NCI-H1048 (cell line): ENCODE results near the gene RHCG.

Experiments used
- DNase-seq: peaks from one replicate; lab custom pipeline; 2025; lab: John Stamatoyannopoulos, UW

RHCG gene

DNA sequence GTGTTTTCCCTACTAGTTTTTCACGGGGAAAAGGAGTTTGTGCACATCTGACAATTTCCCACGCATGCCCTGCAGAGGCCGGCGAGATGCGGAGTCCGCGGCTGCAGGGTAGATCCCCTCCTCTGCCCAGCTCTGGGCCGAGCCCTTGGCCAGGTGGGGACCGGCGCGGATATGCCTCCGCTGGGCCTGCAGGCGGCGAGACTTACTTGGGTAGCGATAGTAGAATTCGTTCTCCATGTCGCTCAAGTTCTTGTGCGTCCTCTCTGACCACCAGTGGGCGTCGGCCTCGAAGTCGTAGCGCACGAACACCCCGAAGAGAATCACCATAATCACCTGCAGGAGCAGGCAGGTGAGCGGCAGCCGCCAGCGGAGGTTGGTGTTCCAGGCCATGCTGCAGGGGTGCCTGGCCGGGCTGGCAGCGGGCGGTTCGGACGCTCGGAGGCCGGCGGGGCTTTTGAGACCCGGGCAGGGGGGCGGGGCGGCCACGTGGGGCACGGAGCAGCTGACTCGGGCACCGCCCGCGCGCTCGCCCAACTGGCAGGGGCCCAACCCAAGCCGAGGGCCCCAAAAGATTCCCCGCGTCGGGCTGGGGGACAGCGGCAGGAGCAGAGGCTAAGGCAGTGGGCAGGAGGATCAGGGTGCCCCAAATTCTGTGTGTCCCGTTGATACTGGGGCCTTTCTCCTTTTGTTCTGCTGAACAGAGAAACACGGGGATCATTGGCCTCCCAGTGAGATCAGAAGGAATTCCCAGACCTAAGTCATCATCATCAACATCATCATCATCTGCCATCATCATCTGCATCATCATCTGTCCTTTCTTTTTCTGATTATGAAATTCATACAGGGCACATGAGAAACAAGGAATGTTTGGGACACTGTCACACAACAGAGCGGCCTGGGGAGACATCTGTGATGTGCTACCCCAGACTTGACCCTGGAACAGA is at the start of gene RHCG:
TSS of gene RHCG (minus strand) at position 429 of the 944 bp plus-strand sequence. CDS start at position 390, 39 bp downstream.
- no peak for DNase-seq

DNA sequence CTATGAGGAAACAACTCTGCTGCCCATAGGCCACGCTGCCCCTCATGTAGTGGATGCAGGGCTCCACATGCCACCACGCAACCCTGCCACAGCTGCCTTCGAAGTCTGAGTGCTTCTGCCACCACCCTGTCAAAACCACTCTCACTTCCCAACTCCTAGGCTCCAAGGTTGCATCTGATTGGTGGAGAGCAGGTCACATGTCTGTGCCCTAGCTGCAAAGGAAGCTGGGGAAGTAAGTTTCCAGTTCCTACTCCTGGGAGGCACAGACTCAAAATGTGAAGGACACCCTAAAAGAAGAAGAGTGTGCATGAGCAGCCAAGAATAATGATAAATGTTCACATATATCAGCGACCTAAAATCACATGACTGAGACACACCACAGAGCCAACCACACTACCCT is 47.0 kb upstream of the RHCG start:
- DNase-seq, result no peak

DNA sequence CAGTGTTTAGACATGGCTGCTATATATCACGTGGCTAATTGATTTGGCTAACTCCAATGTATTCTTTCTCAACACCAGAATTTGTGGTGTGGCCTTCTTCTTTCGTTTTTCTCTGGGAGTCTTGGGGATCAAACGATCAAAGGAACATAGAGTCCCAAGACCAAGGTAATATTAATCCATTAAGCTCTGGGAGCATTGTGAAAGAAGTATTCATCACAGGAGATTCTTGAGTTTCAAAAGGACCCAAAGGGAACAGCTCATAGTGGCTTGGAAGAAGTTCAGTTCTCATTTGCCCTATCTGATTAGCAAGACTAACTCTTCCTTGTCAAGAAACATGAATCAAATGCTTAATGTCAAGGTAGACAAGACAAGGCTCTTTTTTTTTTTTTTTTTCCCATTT is 46.0 kb upstream of the RHCG start:
- DNase-seq, result no peak

DNA sequence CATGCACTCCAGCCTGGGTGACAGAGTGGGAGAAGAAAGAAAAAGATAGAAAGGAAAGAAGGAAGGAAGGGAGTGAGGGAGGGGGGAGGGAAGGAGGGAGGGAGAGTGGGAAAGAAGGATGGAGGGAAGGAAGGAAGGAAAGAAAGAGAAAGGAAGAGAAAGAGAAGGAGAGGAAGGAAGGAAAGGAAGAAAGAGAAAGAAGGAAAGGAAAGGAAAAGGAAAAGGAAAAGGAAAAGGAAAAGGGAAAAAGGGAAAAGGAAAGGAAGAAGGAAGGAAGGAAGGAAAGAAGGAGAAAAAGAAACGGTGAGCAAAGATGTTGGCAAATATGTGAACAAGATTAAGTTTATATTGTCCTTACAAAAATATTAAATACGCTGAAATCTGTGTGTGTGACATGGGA is 42.6 kb upstream of the RHCG start:
- no peak for DNase-seq

- DNase-seq, result no peak
Measured at GRCh38 chr15:89533861-89534544, 37.6 kb upstream of the RHCG start.

DNA sequence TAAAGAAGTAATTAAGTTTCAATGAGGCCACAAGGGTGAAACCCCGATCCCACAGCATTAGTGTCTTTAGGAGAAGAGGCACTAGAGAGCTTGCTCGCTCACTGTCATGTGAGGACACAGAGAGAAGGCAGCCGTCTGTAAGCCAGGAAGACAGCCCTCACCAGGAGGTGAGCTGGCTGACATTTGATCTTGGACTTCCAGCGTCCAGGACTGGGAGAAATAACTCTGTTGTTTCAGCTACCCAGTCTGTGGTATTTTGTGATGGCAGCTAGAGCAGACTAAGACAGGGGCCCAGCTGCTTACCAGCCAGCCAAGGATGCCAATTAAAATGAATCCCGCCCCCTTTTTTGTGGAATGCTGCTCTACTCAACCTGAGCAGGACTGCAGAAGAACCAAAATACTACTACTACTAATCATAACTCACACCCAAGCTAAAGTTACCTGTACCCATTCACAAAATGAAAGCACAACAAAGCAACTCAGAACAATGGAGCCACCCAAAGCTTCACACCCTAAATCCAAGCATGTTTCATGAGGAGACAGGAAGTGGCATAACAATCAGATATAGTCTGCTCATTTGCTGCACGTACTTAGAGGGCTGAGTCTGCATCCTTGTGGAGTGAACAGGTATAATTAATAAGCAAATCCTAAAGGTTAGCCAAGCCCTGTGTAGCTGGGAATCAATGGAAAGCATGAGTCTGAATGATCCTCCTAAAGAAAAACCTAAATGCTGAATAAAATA is 35.6 kb upstream of the RHCG start:
- DNase-seq, result no peak

GRCh38 chr15:89530976-89531375 is 34.6 kb upstream of the RHCG start:
- no peak for DNase-seq

- DNase-seq, result no peak
Measured at GRCh38 chr15:89528757-89529352, 32.5 kb upstream of the RHCG start.

DNA sequence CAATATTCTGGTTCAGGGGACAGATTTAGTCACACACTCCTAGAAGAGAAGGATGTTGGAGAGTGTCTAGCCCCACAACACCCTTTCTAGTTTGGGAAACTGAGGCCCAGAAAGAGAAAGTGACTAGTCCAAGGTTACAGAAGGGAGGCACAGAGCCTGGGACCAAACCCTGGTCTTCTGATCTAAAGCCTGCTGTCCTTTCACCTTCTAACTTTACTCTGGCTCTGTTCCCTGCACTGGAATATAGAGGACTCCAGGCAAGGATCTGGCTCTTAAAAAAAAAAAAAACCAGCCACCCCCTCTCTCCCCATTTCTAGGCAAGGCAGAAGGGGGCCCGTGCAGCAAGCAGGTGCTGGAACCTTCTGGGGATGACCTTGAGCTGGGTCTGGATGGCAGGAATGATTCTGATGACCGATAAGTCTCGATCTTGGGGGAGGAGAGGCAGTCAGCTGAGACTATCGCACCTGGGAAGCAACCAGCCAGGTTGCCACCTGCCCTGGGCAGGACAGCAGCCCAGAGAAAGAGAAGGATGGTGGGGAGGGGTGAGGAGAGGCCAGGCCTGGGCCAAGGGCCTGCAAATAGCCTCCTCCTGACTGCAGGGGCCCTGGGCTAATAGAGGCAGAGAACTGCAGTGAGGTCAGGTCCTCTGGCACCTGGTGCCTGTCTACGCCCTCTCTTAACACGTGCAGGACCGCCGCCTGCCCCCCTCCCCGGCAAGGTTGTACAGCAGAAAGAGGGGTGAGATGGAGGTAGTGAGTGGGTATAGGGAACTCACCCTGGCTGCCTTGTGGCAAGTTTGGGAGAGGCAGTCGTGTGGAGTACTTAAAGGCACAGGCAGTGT is 30.4 kb upstream of the RHCG start:
- DNase-seq, result no peak

DNA sequence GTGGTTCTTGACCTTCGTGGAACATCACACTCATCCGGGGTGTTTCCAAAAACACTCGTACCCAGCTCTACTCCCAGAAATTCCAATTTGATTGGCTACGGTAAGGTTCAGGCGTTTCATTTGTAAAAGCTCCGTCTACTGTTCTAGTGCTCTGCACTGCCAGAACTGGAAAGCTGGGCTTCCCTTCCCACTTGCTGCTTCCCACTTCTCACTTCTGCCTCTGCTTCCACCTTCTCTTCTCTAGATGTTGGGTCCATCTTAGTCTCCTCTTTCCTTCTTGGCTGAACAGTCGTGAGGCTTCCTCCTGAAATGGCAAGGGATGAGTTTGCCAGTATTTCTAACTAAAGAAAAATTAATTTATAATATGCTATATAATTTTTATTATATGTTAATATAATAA is 29.8 kb upstream of the RHCG start:
- no peak for DNase-seq

DNA sequence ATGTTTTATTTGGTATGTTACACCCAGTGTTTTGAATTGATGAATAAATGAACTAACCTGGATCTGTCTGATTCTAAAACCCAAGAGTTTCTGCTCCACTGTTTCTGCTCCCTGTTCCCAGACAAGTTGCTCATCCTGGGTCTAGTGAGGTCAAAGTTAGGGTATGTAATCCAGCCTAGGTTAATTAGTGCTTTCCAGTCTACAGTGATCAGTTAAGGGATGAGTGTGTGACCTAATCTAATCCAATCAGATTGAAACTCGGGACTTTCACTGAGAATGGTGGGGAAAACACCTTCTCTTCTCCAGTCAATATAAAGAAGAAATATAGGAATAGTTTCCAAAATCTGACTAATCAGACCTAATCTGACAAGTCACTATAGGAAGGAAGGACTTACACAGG is 27.8 kb upstream of the RHCG start:
- no peak for DNase-seq

DNA sequence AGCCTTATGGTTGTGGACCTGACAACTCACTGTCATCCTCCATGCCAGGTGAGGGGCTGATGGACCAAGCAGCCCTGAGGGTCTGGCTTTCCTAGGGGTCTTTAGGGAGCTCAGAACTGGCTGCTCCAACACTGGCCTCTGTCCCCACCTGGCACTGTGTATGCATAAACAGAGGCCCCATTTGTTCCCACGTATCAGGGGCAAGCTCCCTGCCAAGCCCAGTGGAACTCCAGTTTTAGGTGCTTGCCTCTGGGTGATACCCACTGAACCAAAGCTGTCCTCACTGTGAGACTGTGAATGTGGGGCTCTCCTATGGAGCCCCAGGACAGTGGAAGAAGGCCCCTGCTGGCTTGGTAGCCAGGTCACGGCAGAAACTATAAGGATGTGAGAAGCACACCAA is 26.7 kb upstream of the RHCG start:
- DNase-seq, result no peak

- no peak for DNase-seq
Measured at GRCh38 chr15:89521605-89522004, 25.2 kb upstream of the RHCG start.

DNA sequence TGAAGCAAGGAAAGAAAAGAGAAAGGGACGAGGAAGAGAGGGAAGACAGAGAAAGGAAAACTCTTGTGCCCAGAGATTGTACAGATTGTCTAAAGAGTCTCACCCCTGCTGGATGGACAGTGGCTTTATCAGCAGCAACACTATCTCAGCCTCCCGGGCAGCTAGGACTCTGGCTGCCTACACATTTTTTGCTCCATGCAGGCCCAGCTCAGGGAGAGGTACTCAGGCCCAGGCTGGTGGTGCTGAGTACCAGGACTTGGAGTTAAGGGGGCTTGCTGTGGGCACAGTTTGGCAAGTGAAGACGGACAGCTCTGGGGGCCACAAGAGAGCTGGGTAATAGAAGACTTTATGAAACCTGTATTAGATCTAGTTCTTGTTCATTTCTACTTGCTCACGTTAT is 19.1 kb upstream of the RHCG start:
- no peak for DNase-seq

- no peak for DNase-seq
Measured at GRCh38 chr15:89514596-89515406, 18.4 kb upstream of the RHCG start.

GRCh38 chr15:89514186-89514585 is 17.8 kb upstream of the RHCG start:
- no peak for DNase-seq

- DNase-seq, result no peak
Measured at GRCh38 chr15:89513284-89513683, 16.9 kb upstream of the RHCG start.

- no peak for DNase-seq
Measured at GRCh38 chr15:89512631-89513030, 16.2 kb upstream of the RHCG start.

- no peak for DNase-seq
Measured at GRCh38 chr15:89506026-89506686, 9.8 kb upstream of the RHCG start.

GRCh38 chr15:89504166-89504565 is 7.8 kb upstream of the RHCG start:
- DNase-seq, result no peak
